GM12878 (cell line): Measurements from ENCODE around the gene HDAC9.

ENCODE experiments used
- CHD4 ChIP-seq: fragments of 200-600 bp; sonication (generic); IDR thresholded peaks from 2 replicates; pipeline ENCODE4 v1.6.1; 2016; ENCODE audit warnings: mild to moderate bottlenecking
- EP300 ChIP-seq, 2 experiments: fragments of 150-350 bp in 1 of 2; IDR thresholded peaks; 2 replicates each; pipeline ENCODE4 v1.6.1; 2011 to 2012; ENCODE audit warnings: low read depth in 2 of 2, low read length in 2 of 2, borderline replicate concordance in 1 of 2, improper control_type of control experiment in 1 of 2, inconsistent platforms in 1 of 2; ENCODE audit not compliant: control insufficient read depth in 1 of 2
- GATAD2B ChIP-seq: fragments of 450-650 bp; conservative IDR thresholded peaks from 2 replicates; pipeline ENCODE4 v1.6.1; 2017; ENCODE audit warnings: low read depth, mild to moderate bottlenecking, moderate library complexity
- MYC ChIP-seq: IDR thresholded peaks from 2 replicates; pipeline ENCODE4 v1.6.1; 2011; ENCODE audit warnings: mild to moderate bottlenecking, low read length, moderate library complexity, inconsistent platforms; ENCODE audit not compliant: insufficient read depth, insufficient replicate concordance, insufficient read length, severe bottlenecking
- NFXL1 ChIP-seq: fragments of 450-650 bp; IDR thresholded peaks from 2 replicates; pipeline ENCODE4 v1.6.1; 2017; ENCODE audit warnings: antibody characterized with exemption, mild to moderate bottlenecking, borderline replicate concordance
- NFYB ChIP-seq: IDR thresholded peaks from 2 replicates; pipeline ENCODE4 v1.6.1; 2011; ENCODE audit warnings: low read depth, mild to moderate bottlenecking, low read length, improper control_type of control experiment, moderate library complexity; ENCODE audit not compliant: insufficient read depth
- POLR2A ChIP-seq: IDR thresholded peaks from 2 replicates; pipeline ENCODE4 v1.6.1; 2011; ENCODE audit warnings: low read depth, mild to moderate bottlenecking, low read length
- TF ChIP-seq, protein P1 (sequence below): IDR thresholded peaks from 2 replicates; pipeline ENCODE4 v1.6.1; 2012; ENCODE audit warnings: low read depth, low read length, improper control_type of control experiment
- TF ChIP-seq, protein P2 (sequence below): fragments of 450-650 bp; IDR thresholded peaks from 2 replicates; pipeline ENCODE4 v1.6.1; 2017; ENCODE audit warnings: antibody characterized with exemption, mild to moderate bottlenecking, moderate library complexity

DNA sequence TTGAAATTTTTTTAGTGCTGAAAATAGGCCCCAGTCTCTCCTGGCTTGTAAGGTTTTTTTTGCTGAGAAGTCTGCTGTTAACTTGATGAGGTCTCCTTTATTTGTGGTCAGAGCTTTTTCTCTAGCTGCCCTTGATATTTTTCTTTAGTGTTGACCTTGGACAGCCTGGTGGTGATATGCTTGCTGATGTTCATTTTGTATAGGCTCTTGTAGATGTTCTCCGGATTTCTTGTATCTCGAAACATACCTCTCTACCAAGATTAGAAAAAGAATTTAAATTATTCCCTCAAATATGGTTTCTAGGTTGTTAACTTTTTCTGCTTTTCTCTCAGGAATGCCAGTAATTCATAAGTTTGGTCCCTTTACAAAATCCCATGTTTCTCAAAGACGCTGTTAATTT, 519.5 kb downstream of the HDAC9 start:
- TF ChIP-seq CHD4 (no peak), NFXL1 (no peak), POLR2A (no peak), GATAD2B (no peak), NFYB (no peak), MYC (no peak), EP300 (IDR thresholded peaks at IDR 0.05; ENCODE audit: borderline replicate concordance in 1 of 2, control insufficient read depth in 1 of 2, low read depth in 2 of 2, low read length in 2 of 2) (no peak)
- TF ChIP-seq, protein P1, sequence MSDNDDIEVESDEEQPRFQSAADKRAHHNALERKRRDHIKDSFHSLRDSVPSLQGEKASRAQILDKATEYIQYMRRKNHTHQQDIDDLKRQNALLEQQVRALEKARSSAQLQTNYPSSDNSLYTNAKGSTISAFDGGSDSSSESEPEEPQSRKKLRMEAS: no peak
- TF ChIP-seq, protein P2, sequence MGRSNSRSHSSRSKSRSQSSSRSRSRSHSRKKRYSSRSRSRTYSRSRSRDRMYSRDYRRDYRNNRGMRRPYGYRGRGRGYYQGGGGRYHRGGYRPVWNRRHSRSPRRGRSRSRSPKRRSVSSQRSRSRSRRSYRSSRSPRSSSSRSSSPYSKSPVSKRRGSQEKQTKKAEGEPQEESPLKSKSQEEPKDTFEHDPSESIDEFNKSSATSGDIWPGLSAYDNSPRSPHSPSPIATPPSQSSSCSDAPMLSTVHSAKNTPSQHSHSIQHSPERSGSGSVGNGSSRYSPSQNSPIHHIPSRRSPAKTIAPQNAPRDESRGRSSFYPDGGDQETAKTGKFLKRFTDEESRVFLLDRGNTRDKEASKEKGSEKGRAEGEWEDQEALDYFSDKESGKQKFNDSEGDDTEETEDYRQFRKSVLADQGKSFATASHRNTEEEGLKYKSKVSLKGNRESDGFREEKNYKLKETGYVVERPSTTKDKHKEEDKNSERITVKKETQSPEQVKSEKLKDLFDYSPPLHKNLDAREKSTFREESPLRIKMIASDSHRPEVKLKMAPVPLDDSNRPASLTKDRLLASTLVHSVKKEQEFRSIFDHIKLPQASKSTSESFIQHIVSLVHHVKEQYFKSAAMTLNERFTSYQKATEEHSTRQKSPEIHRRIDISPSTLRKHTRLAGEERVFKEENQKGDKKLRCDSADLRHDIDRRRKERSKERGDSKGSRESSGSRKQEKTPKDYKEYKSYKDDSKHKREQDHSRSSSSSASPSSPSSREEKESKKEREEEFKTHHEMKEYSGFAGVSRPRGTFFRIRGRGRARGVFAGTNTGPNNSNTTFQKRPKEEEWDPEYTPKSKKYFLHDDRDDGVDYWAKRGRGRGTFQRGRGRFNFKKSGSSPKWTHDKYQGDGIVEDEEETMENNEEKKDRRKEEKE: no peak
